NCI-H1694 (cell line): ENCODE data around the gene NLRP12.
A peak's percentile ranks its signal among the peaks of the same experiment; 100 is the strongest.
"Not testable (repeated sequence)": the region's sequence is repeated elsewhere in the genome, so short reads cannot be mapped to it uniquely, and the experiment has no call there.

Experiments
- DNase-seq: peaks from one replicate; lab custom pipeline; 2025; lab: John Stamatoyannopoulos, UW

The NLRP12 gene

GRCh38 chr19:53775524-53775923, 48.6 kb downstream of the NLRP12 start:
- no peak for DNase-seq

- DNase-seq = not testable (repeated sequence)
Observed at GRCh38 chr19:53774491-53774890, 49.6 kb downstream of the NLRP12 start.

DNA sequence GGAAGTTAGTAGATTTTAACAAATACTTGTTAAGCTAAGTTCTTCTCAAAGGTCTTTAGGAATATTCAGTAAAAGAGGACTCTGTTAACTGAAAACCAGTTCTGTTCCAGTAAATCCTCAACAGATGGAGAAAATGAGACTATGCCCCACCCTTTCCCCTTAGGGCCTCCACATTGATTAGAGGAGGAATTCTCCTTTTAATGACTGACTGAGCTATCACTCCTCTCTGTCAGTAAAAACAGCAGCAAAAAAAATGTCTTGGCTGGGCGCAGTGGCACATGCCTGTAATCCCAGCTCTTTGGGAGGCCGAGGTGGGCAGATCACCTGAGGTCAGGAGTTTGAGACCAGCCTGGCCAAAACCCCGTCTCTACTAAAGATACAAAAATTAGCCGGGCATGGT, 50.1 kb downstream of the NLRP12 start:
- no peak for DNase-seq

DNA sequence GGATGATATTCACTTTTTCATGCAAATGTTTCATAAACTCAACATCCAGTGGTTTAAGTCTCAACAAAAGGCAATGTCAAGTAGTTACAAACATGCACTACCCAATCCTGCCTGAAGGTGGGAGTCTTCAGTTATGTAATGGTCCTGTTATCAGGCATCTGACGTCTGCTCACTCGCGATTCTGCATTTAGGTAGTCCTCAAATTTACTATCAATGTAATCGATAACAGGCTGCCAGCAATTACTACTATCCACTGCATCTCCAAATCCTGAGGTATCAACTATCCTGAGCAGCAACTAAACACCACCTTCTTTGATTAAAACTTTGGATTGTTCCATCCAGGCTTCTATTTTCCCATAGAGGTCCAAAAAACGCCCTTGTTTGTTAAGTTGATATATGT, 51.2 kb downstream of the NLRP12 start:
- DNase-seq = peak; percentile 28

- no peak for DNase-seq
Observed at GRCh38 chr19:53771144-53771543, 53.0 kb downstream of the NLRP12 start.

DNA sequence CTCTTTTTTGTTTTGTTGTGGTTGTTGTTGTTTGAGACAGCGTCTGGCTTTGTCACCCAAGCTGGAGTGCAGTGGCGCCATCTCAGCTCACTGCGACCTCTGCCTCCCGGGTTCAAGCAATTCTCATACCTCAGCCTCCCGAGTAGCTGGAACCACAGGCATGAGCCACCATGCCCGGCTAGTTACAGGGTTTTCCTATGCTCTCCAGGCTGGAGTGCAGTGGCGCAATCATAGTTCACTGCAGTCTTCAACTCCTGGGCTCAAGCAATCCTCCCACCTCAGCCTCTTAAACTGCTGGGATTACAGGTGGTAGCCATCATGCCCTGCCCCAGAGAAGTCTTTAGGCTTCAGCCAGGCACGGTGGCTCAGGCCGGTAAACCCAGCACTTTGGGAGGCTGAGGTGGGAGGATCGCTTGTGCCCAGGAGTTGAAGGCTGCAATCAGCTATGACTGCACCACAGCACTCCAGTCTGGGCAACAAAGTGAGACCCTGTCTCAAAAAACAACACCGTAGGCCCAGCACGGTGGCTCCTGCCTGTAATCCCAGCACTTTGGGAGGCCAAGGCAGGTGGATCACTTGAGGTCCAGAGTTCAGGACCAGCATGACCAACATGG, 54.3 kb downstream of the NLRP12 start:
- not testable (repeated sequence) for DNase-seq

GRCh38 chr19:53768401-53768800, 55.7 kb downstream of the NLRP12 start:
- no peak for DNase-seq

GRCh38 chr19:53758991-53759390, 65.1 kb downstream of the NLRP12 start:
- DNase-seq = not testable (repeated sequence)
